ENCODE measurements around the gene STARD7. TPM values are rescaled to one million over a fixed set of nuclear protein-coding genes. Genes with fewer than 3 reads are reported as not detected.

The STARD7 gene
- total and polyA plus RNA-seq, 2 of the 13 experiments (the other 11 are each of a cell fraction or from before 2014, with no cell fraction given), result 88.2 to 300 TPM

GRCh38 chr2:96208143-96209010 is at the start of gene STARD7 (continued):
- TF ChIP-seq ZNF687 (CRISPR knock-in tag; IDR thresholded peaks at IDR 0.05) (peak; percentile 95), ZBTB8A (CRISPR knock-in tag; IDR thresholded peaks at IDR 0.05; ENCODE audit: borderline replicate concordance, low read depth) (peak; percentile 90; the same call in 1 of the 2 replicates), ZNF75D (CRISPR knock-in tag; IDR thresholded peaks at IDR 0.05; ENCODE audit: borderline replicate concordance) (peak; percentile 90; the same call in 1 of the 2 replicates), DMAP1 (CRISPR knock-in tag; IDR thresholded peaks at IDR 0.05) (peak; percentile 95), ZNF816 (CRISPR knock-in tag; IDR thresholded peaks at IDR 0.05; ENCODE audit: borderline replicate concordance) (peak; percentile 86), PBX3 (CRISPR knock-in tag; IDR thresholded peaks at IDR 0.05; ENCODE audit: borderline replicate concordance) (no peak; the same call in 1 of the 2 replicates), MTA3 (CRISPR knock-in tag; IDR thresholded peaks at IDR 0.05) (no peak), ETV6 (CRISPR knock-in tag; conservative IDR thresholded peaks at IDR 0.05) (peak; percentile 13; the same call in 1 of the 2 replicates), ZNF776 (CRISPR knock-in tag; IDR thresholded peaks at IDR 0.05) (peak; percentile 89; the same call in 1 of the 2 replicates), ZNF235 (CRISPR knock-in tag; IDR thresholded peaks at IDR 0.05; ENCODE audit: borderline replicate concordance) (peak; percentile 95), ZIK1 (CRISPR knock-in tag; IDR thresholded peaks at IDR 0.05; ENCODE audit: borderline replicate concordance, low read depth) (peak; percentile 92), NBN (conservative IDR thresholded peaks at IDR 0.05) (no peak), XRCC5 (optimal IDR thresholded peaks at IDR 0.05; ENCODE audit: low read length) (peak; percentile 90), ZNF441 (CRISPR knock-in tag; IDR thresholded peaks at IDR 0.05; ENCODE audit: borderline replicate concordance) (peak; percentile 66), ZNF367 (CRISPR knock-in tag; IDR thresholded peaks at IDR 0.05; ENCODE audit: borderline replicate concordance) (no peak), KLF16 (CRISPR knock-in tag; IDR thresholded peaks at IDR 0.05) (peak in 1 of 2 experiments; percentile 79; a peak in 2 of 4 replicates), ZEB1 (IDR thresholded peaks at IDR 0.05; ENCODE audit: insufficient replicate concordance, low read depth) (no peak), SMARCE1 (IDR thresholded peaks at IDR 0.05; ENCODE audit: borderline replicate concordance) (no peak), SKI (IDR thresholded peaks at IDR 0.05; ENCODE audit: partially characterized antibody) (peak; percentile 89), CREB3 (CRISPR knock-in tag; IDR thresholded peaks at IDR 0.05) (no peak), KLF12 (CRISPR knock-in tag; IDR thresholded peaks at IDR 0.05; ENCODE audit: borderline replicate concordance) (0 out of 2 replicates have a peak, but pooled peaks have one; percentile 48), NFATC3 (CRISPR knock-in tag; IDR thresholded peaks at IDR 0.05) (0 out of 2 replicates have a peak, but pooled peaks have one; percentile 55), PHB2 (IDR thresholded peaks at IDR 0.05; ENCODE audit: partially characterized antibody) (no peak), MEF2D (CRISPR knock-in tag; IDR thresholded peaks at IDR 0.05) (no peak), HOXA7 (CRISPR knock-in tag; IDR thresholded peaks at IDR 0.05) (no peak)
